Cerebellar nuclear complex (tissue), 1 donor: ENCODE measurements around the gene SPACA6.

Experiments used
- DNase-seq, 2 experiments: peaks; one replicate each; lab custom pipeline; 2025; lab: John Stamatoyannopoulos, UW

SPACA6 gene

GRCh38 chr19:51688671-51689571, 4.2 kb upstream of the SPACA6 start:
- DNase-seq = peak; percentile 90 to 97

- DNase-seq = no peak
Measured at GRCh38 chr19:51689751-51690453, 3.2 kb upstream of the SPACA6 start.

- DNase-seq = no peak
Measured at GRCh38 chr19:51690454-51691073, 2.6 kb upstream of the SPACA6 start.

DNA sequence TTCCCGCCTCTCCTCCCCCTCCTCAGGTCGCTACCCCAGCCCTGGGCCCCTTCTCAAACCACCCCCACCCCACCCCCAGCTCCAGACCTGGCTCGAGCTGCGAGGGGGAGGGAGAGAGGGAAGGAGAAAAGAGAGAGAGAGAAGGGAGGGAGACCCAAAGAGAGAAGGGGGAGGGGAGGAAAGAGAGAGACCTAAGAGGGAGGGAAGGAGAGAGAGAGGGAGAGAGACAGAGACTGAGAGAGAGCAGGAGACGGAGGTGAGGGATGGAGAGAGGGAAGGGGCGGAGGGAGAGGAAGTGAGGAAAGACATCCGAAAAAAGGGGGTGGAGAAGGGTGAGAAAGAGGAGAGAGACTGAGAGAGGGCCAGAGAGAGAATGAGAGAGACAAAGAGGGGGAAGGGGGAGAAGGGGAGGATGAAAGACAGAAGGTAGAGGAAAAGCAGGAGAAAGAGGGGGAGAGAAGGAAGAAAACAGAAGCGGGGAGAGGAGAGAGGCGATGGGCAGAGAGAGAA, 2.0 kb upstream of the SPACA6 start:
- DNase-seq = no peak

DNA sequence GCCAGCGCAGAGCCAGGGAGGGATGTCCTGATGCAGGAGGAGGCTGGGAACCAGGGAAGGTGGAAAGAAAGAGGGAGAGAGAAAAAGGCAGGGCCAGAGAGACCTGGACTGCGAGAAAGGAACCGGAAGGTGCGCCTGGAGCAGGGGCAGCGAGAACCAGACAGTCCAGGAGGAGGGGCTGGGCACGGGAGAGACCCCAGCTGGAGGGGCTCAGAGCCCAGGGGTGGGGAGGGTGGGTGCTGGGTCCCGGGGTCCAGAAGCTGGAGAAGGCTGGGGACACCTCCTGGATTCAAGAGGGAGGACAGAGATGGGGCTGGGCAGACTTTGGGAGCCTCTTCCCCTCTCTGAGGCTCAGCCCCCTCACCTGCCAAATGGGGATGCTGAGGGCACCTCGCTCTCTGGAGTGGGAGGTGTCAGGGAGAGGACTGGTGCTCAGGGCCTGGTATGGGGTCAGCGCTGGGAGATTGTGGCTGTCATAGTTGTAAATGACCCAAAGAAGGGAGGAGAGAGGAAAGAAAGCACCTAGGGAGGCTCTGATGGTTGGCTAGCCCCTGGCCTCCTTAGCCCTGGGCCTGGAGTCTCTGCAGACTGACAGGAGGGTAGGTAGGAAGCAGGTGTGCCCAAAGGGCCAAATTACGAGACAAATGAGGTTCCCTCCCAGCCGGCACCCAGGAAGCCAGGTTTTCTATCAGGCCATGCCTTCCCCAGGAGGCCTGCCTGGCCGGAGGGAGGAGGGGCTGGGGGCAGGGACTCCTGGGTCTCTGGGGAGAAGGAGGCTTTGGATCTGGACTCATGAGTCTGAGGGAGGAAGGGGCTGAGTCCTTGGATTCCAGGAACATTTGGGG, 1.3 kb upstream of the SPACA6 start:
- DNase-seq = no peak

- no peak for DNase-seq
Measured at GRCh38 chr19:51692468-51692867, 662 bp upstream of the SPACA6 start.

DNA sequence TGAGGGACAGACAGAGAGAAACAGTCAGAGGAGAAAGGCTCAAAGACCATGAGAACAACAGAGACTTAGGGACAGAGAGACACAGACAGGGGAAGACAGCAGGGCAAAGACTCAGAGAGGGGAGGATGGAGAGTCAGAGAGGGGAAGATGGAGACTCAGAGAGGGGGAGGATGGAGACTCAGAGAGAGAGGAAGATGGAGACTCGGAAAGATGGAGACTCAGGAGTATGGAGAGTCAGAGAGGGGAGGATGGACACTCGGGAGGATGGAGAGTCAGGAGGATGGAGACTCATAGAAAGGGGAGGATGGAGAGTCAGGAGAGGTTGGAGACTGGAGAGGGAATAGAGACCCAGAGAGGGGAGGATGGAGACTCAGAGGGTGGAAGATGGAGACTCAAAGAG, 689 bp downstream of the SPACA6 start:
- no peak for DNase-seq

- no peak for DNase-seq
Measured at GRCh38 chr19:51694318-51695085, 1.4 kb downstream of the SPACA6 start.

GRCh38 chr19:51695088-51695487, 2.0 kb downstream of the SPACA6 start:
- no peak for DNase-seq

DNA sequence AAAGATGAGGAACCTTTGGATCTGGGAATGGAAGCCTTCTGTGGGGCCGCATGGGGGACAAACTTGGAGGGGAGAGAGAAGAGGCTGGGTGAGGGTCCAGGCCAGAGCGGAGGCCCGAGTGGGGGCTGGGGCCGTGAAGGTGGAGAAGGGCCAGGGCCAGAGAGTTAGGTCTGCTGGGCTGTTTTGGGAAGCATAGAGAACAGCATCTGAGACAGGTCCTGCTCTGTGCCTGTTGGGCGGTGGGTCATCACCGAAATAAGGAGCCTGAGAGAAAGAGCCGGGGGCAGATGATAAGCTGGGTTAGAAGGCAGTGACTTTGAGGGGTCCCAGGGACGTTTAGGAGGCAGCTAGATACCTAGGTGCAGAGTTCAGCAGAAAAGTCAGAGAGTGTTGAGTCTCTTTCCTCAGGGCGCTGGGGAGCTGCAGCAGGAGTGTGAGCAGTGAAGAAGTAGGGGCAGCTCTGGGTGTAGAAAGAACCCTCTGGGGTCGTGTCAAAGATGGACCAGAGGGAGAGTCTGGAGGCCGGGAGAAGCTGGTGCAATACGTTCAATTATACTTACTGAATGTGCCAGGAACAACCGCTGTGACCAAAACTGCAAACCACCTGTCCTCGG, 2.7 kb downstream of the SPACA6 start:
- no peak for DNase-seq

GRCh38 chr19:51696606-51697005, 3.5 kb downstream of the SPACA6 start:
- no peak for DNase-seq

GRCh38 chr19:51697169-51697776, 4.1 kb downstream of the SPACA6 start:
- no peak for DNase-seq

DNA sequence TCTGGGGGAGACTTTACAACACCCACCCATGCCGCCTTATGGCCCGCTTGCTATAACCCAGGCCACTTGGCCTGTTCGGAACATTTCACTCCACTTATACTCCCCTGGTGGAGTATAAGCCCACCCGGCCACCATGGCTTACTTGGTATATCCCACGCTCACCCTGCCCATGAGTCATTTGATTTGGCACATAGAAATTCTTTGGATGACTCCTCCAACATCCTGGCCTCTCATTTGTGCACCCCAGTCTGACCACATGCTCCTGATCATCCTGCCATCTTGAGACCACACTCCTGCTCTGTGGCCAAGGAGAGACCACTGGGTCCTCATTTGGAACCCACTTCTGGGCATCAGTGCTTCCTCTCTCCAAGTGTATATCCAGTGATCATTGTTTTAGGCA, 5.2 kb downstream of the SPACA6 start:
- no peak for DNase-seq

DNA sequence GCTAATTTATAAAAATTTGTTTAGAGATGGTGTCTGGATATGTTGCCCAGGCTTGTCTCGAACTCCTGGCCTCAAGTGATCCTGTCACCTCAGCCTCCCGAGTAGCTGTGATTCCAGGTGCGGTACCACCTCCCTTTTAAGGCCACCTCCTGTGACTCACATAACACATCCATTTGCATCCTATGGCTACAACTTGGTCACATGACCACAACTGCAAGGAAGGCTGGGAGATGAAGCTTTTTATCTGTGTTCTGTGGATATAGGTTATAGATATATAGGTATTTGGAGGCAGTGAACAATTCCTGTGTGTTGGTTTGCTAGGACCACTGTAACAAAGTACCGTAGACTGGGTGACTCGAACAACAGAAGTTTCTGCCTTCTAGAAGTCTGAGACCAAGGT, 6.0 kb downstream of the SPACA6 start:
- no peak for DNase-seq

DNA sequence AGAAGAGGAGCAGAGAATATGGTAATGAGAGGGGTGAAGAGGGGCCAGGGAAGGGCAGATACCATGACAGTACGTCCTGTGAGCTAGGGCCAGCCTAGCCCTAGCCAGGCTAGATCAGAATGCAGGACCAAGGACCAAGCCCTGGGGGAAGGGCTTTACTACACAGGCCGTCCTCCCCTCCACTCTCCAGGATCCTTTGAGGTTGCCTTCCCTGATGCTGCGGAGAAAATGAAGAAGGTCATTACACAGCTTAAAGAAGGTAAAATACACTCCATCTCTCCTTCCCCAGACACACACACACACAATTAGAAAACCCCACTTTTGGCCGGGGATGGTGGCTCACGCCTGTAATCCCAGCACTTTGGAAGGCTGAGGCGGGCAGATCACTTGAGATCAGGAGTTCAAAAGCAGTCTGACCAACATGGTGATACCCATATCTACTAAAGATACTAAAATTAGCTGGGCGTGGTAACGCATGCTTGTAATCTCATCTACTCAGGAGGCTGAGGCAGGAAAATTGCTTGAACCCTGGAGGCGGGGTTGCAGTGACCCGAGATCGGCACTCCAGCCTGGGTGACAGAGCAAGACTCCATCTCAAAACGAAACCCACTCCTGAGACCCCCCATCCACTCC, 8.5 kb downstream of the SPACA6 start:
- no peak for DNase-seq

DNA sequence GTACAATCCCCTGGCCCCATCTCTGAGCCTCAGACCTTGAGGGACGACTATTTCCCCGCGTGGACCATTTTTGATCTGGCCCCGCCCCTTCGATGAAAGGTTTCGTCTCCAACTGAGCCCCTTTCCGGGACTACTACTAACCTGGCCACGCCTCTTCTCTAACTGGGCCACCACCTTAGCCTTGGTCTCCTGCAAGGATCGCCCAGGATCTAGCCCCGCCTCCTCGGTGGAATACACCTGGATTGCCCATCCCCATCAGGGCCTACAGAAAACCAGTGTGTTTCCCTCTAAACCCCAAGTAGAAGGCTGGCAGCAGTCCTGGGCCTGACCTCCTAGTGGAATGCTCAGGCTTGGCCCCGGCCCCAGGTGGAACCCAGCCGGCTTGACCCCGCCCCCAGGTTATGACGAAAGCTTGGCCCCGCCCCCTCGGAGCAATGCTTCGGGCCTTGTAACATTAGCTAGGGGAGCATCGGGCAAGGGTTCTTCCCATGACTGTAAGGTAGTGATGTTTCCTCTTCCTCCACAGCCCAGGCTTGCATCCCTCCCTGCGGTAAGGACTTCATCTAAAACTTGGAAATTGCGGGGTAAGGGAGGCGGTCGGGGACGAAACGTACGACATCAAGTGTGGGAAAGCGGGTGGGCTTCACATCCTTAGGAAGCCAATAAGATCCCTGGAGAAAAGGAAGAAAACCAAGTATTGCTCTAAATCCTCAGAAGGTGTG, 9.1 kb downstream of the SPACA6 start:
- no peak for DNase-seq

GRCh38 chr19:51702825-51703574, 9.9 kb downstream of the SPACA6 start:
- no peak for DNase-seq
